Endodermal cell (in vitro differentiated cells): ENCODE data around the gene COA5. TPM values are rescaled to one million over a fixed set of nuclear protein-coding genes. Genes with fewer than 3 reads are reported as not detected.

ENCODE experiments used
- DNase-seq: peaks from one replicate; pipeline ENCODE4 v3.0.0-alpha.2; 2017
- H3K27ac ChIP-seq: 2 replicates; pipeline ENCODE4 v1.5.1; 2013; ENCODE audit warnings: mild to moderate bottlenecking, low read depth, low read length, moderate library complexity
- H3K27me3 ChIP-seq: 2 replicates; pipeline ENCODE4 v1.6.1; 2013; ENCODE audit warnings: mild to moderate bottlenecking, low read length, moderate library complexity; ENCODE audit not compliant: insufficient read depth, control insufficient read depth, poor library complexity, severe bottlenecking
- H3K36me3 ChIP-seq: 2 replicates; pipeline ENCODE4 v1.7.0; 2013; ENCODE audit warnings: mild to moderate bottlenecking, low read length, moderate library complexity; ENCODE audit not compliant: control insufficient read depth, insufficient read depth
- H3K4me1 ChIP-seq: one replicate; pipeline ENCODE4 v1.7.0; 2013; ENCODE audit warnings: low read length; ENCODE audit not compliant: control insufficient read depth, insufficient read depth
- H3K4me3 ChIP-seq: 2 replicates; pipeline ENCODE4 v1.5.1; 2013; ENCODE audit warnings: mild to moderate bottlenecking, low read length, moderate library complexity
- H3K9ac ChIP-seq: 2 replicates; pipeline ENCODE4 v1.6.1; 2013; ENCODE audit warnings: mild to moderate bottlenecking, low read length, moderate library complexity; ENCODE audit not compliant: poor library complexity, severe bottlenecking; ENCODE audit errors: extremely low read depth
- H3K9me3 ChIP-seq: 2 replicates; pipeline ENCODE4 v1.6.1; 2013; ENCODE audit warnings: mild to moderate bottlenecking, low read length, moderate library complexity; ENCODE audit not compliant: control insufficient read depth
- H3K27ac Mint-ChIP-seq: 2 replicates; pipeline ENCODE4 v1.8.0; 2020; ENCODE audit warnings: mixed read lengths
- H3K27me3 Mint-ChIP-seq: 2 replicates; pipeline ENCODE4 v1.8.0; 2021; ENCODE audit warnings: mild to moderate bottlenecking, mixed read lengths; ENCODE audit not compliant: insufficient read depth
- H3K36me3 Mint-ChIP-seq: 2 replicates; pipeline ENCODE4 v1.8.0; 2020; ENCODE audit warnings: low read depth, mixed read lengths
- H3K4me1 Mint-ChIP-seq: 2 replicates; pipeline ENCODE4 v1.8.0; 2020; ENCODE audit warnings: mixed read lengths
- H3K4me3 Mint-ChIP-seq: 2 replicates; pipeline ENCODE4 v1.8.0; 2020; ENCODE audit warnings: mild to moderate bottlenecking, moderate library complexity, mixed read lengths
- H3K9me3 Mint-ChIP-seq: 2 replicates; pipeline ENCODE4 v1.8.0; 2020; ENCODE audit warnings: mild to moderate bottlenecking, mixed read lengths
- WGBS, 2 experiments: methylation state at CpG; one replicate each; pipeline versions ENCODE4 v1.1.5 to v1.1.7; 2013; ENCODE audit warnings: missing lambda C conversion rate in 2 of 2, mixed read lengths in 1 of 2; ENCODE audit not compliant: insufficient coverage in 1 of 2, insufficient read length in 1 of 2; 5-methylcytosine and 5-hydroxymethylcytosine counted together
- total RNA-seq, 2 donors: library from RNA; stranded (reverse); fragmentation: NEBNext Ultra II Directional in 1 of 2; extraction: Animal tissue kit (Norgen Biotek cat#: 25700) in 1 of 2; gene quantifications; 2 replicates in 1 of 2; 3 replicates in 1 of 2; pipeline ENCODE4 v1.2.1, GENCODE V29; 2021
- TF ChIP-seq, protein P1 (sequence below): fragments of 200-600 bp; sonication (generic); conservative IDR thresholded peaks from 2 replicates; pipeline ENCODE4 v1.5.0; 2021; ENCODE audit warnings: antibody characterized with exemption, mild to moderate bottlenecking

The COA5 gene
- total RNA-seq, 2 donors from 2014 or later = 34.1 to 44.9 TPM

GRCh38 chr2:98583816-98584618 lies 24.3 kb downstream of the COA5 start:
- peaks cover 17% of the 10 kb centered on the region for H3K4me1 Mint-ChIP-seq
- H3K4me1 ChIP-seq = peaks cover 8% of the 10 kb centered on the region
- no peak overlapping the region for H3K9ac ChIP-seq
- H3K27ac Mint-ChIP-seq = no peak overlapping the region
- H3K4me3 Mint-ChIP-seq = no peak overlapping the region
- H3K4me3 ChIP-seq = no peak overlapping the region
- H3K27me3 ChIP-seq = no peaks in the 10 kb centered on the region
- TF ChIP-seq, protein P1, sequence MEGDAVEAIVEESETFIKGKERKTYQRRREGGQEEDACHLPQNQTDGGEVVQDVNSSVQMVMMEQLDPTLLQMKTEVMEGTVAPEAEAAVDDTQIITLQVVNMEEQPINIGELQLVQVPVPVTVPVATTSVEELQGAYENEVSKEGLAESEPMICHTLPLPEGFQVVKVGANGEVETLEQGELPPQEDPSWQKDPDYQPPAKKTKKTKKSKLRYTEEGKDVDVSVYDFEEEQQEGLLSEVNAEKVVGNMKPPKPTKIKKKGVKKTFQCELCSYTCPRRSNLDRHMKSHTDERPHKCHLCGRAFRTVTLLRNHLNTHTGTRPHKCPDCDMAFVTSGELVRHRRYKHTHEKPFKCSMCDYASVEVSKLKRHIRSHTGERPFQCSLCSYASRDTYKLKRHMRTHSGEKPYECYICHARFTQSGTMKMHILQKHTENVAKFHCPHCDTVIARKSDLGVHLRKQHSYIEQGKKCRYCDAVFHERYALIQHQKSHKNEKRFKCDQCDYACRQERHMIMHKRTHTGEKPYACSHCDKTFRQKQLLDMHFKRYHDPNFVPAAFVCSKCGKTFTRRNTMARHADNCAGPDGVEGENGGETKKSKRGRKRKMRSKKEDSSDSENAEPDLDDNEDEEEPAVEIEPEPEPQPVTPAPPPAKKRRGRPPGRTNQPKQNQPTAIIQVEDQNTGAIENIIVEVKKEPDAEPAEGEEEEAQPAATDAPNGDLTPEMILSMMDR = no peak
- DNase-seq = peak; percentile 31
- H3K27me3 Mint-ChIP-seq = no peaks in the 10 kb centered on the region
- H3K9me3 Mint-ChIP-seq = no peaks in the 10 kb centered on the region
- H3K36me3 Mint-ChIP-seq = peaks cover 45% of the 10 kb centered on the region
- 88 to 98% methylated on average over 8 to 10 of the region's 10 CpGs for WGBS, 2 experiments
- H3K36me3 ChIP-seq = peaks cover 97% of the 10 kb centered on the region
- no peaks in the 10 kb centered on the region for H3K9me3 ChIP-seq
- H3K27ac ChIP-seq = no peak overlapping the region

DNA sequence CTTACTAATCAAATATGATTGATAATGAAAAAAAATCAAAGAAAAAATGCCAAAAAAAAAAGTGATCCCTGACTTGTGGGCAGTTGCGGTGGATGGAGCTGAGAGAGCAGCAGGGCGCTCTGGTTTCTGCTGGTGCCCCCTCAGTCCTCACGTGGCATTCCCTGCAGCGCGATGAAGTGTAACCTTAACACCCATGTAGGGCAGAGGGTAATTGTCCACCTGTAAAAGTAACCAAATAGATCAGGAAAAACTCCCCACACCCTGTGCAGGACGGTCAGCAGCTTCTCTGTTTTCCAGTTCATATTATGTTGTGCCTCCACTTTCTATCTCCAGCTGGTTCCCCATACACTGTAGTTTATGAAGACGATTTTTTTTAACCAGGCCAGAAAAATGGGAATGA lies 25.0 kb downstream of the COA5 start:
- peaks cover 17% of the 10 kb centered on the region for H3K4me1 Mint-ChIP-seq
- Histone ChIP-seq H3K36me3 (peaks cover 96% of the 10 kb centered on the region), H3K27ac (no peak overlapping the region), H3K4me1 (peaks cover 8% of the 10 kb centered on the region), H3K27me3 (no peaks in the 10 kb centered on the region), H3K9me3 (no peaks in the 10 kb centered on the region), H3K4me3 (no peak overlapping the region), H3K9ac (no peak overlapping the region)
- H3K27me3 Mint-ChIP-seq = no peaks in the 10 kb centered on the region
- DNase-seq = no peak
- TF ChIP-seq, protein P1 = no peak
- H3K36me3 Mint-ChIP-seq = peaks cover 48% of the 10 kb centered on the region
- no peak overlapping the region for H3K27ac Mint-ChIP-seq
- no peaks in the 10 kb centered on the region for H3K9me3 Mint-ChIP-seq
- H3K4me3 Mint-ChIP-seq = no peak overlapping the region
- whole genome bisulfite sequencing, 2 experiments = 80 to 95% methylated on average over 1 to 7 of the region's 7 CpGs

- H3K27ac ChIP-seq = no peak overlapping the region
- Mint-ChIP-seq H3K9me3 (no peaks in the 10 kb centered on the region), H3K27ac (no peak overlapping the region), H3K36me3 (peaks cover 51% of the 10 kb centered on the region), H3K4me1 (peaks cover 17% of the 10 kb centered on the region), H3K4me3 (no peak overlapping the region), H3K27me3 (no peaks in the 10 kb centered on the region)
- no peak overlapping the region for H3K9ac ChIP-seq
- peaks cover 8% of the 10 kb centered on the region for H3K4me1 ChIP-seq
- no peak for DNase-seq
- H3K36me3 ChIP-seq = peaks cover 96% of the 10 kb centered on the region
- no peaks in the 10 kb centered on the region for H3K27me3 ChIP-seq
- 86 to 94% methylated on average over 5 to 9 of the region's 9 CpGs for WGBS, 2 experiments
- no peak overlapping the region for H3K4me3 ChIP-seq
- no peaks in the 10 kb centered on the region for H3K9me3 ChIP-seq
- TF ChIP-seq, protein P1 = no peak
Measured at GRCh38 chr2:98582523-98582922, 25.8 kb downstream of the COA5 start.
